GM13976 (cell line): Measurements from ENCODE around the gene DENND5A.

Source experiments
- DNase-seq: peaks from one replicate; pipeline ENCODE4 v3.0.0; 2012; ENCODE audit warnings: low spot score
- in situ Hi-C: fragments of 300-500 bp; cut with MboI; formaldehyde crosslinking; loops from one replicate; pipeline ENCODE4 v1.12.0; 2022; ENCODE audit warnings: low sequenced_read_pairs, mixed read lengths, inconsistent platforms; ENCODE audit not compliant: unreplicated experiment
- TF ChIP-seq, protein P1 (sequence below): IDR thresholded peaks from 2 replicates; pipeline ENCODE4 v1.5.1; 2012; ENCODE audit warnings: borderline replicate concordance, mild to moderate bottlenecking; ENCODE audit not compliant: insufficient read depth; ENCODE audit errors: extremely low read depth, missing control alignments, control extremely low read depth

DENND5A gene

DNA sequence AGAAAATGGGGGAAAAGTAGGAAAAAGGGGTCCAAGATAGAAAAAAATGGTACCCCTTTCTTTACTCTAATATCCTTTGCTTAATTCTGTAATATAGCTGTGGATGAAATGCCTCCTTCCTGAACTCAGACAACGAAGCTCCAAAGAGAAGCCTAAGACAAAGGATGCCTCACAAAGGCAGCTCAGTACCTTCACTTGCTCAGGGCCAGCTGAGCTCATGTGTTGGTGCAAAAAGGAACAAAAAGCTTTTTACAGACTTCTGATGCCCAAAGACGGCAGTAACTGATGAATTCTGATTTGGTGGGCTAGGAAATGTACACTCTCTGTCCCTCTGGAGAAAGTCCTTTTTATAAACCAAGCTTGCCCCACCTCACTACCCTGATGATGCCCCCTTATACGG lies 77.5 kb downstream of the DENND5A start:
- DNase-seq: no peak
- TF ChIP-seq, protein P1, sequence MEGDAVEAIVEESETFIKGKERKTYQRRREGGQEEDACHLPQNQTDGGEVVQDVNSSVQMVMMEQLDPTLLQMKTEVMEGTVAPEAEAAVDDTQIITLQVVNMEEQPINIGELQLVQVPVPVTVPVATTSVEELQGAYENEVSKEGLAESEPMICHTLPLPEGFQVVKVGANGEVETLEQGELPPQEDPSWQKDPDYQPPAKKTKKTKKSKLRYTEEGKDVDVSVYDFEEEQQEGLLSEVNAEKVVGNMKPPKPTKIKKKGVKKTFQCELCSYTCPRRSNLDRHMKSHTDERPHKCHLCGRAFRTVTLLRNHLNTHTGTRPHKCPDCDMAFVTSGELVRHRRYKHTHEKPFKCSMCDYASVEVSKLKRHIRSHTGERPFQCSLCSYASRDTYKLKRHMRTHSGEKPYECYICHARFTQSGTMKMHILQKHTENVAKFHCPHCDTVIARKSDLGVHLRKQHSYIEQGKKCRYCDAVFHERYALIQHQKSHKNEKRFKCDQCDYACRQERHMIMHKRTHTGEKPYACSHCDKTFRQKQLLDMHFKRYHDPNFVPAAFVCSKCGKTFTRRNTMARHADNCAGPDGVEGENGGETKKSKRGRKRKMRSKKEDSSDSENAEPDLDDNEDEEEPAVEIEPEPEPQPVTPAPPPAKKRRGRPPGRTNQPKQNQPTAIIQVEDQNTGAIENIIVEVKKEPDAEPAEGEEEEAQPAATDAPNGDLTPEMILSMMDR: no peak
- in situ Hi-C loops: no loop called here

DNA sequence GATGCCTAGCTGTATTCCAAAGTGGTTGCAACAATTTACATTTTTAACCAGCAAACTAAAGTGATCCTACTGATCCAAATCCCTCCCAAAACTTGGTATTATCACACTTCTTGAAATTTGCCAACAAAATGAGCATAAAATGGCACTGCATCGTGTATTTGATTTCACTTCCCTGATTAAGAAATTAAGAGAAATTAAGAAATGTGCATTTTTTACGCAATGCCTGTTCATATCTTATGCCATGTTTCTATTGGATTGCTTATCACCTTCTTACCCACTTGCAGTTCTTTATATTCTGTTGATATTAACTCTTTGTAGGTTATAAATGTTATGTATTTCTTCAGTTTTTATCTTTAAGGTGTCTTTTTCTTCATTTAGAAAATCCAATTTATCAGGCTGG lies 80.6 kb downstream of the DENND5A start:
- DNase-seq: no peak
- in situ Hi-C loops: no loop called here
- TF ChIP-seq, protein P1: no peak

DNA sequence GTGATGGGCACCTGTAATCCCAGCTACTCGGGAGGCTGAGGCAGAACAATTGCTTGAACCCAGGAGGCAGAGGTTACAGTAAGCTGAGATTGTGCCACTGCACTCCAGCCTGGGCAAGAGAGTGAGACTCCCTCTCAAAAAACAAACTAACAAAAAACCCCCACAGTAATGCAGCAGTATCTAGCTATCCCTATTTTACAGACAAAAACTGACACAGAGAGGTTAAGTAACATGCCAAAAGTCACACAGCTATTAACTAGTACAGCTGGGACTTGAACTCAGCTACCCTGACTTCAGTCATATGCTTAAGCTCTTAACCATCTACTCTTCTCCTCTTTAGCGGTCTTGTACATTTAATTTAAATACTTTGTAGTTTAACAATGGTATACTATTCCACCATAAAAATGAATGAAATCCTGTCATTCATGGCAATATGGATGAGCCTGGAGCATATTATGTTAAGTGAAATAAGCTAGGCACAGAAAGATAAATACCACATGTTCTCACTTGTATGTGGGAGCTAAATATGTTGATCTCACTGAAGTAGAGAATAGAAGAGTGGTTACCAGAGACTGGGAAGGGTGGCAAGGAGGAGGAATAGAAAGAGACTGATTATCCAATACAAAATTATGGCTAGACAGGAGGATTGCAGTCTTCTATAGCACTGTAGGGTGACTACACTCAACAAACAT lies 82.8 kb downstream of the DENND5A start:
- in situ Hi-C loops: no loop called here
- TF ChIP-seq, protein P1: no peak
- no peak for DNase-seq

- no peak for DNase-seq
- TF ChIP-seq, protein P1: no peak
- in situ Hi-C loops: no loop called here
These were observed 84.4 kb downstream of the DENND5A start for GRCh38 chr11:9180784-9181183.

DNA sequence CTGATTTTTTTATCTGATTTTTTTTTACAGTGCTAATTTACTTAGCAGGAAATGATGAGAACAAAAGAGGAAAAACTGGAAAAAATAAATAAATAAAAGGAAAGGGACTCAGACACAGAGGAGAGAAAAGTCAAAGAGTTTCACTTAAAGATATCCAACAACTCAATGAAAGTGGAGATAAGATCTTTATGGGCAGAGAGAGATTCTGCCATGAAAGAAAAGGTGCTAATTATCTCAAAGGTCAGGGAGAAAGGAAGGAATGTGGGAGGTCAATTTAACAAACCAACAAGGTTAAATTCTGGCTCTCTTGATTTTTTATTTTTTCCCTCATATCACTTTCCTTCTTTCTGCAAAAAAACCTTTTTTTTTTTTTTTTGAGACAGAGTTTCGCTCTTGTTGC lies 86.0 kb downstream of the DENND5A start:
- DNase-seq: no peak
- in situ Hi-C loops: no loop called here
- TF ChIP-seq, protein P1: no peak

- TF ChIP-seq, protein P1: no peak
- in situ Hi-C loops: no loop called here
- DNase-seq: no peak
These were observed 86.4 kb downstream of the DENND5A start for GRCh38 chr11:9178716-9179115.
